ACC112 (cell line): ENCODE results near the gene CRK.

ENCODE experiments used
- H2AFZ ChIP-seq: fragments of 200-600 bp; sonication (generic); one replicate; pipeline ENCODE4 v1.6.0; 2017; ENCODE audit warnings: antibody characterized with exemption, low read length; ENCODE audit not compliant: unreplicated experiment
- H3K27ac ChIP-seq: fragments of 200-600 bp; sonication (generic); 2 replicates; pipeline ENCODE4 v1.5.1; 2014; ENCODE audit warnings: low read depth, mild to moderate bottlenecking, antibody characterized with exemption, low read length, moderate library complexity
- H3K27me3 ChIP-seq: fragments of 200-600 bp; sonication (generic); 2 replicates; pipeline ENCODE4 v1.6.1; 2014; ENCODE audit warnings: mild to moderate bottlenecking, antibody characterized with exemption, low read length, moderate library complexity, mixed read lengths; ENCODE audit not compliant: insufficient read depth
- H3K36me3 ChIP-seq: fragments of 200-600 bp; sonication (generic); 2 replicates; pipeline ENCODE4 v1.6.1; 2016; ENCODE audit warnings: mild to moderate bottlenecking, antibody characterized with exemption, low read length, moderate library complexity, mixed read lengths; ENCODE audit not compliant: insufficient read depth
- H3K4me1 ChIP-seq: fragments of 200-600 bp; sonication (generic); one replicate; pipeline ENCODE4 v1.6.1; 2016; ENCODE audit warnings: low read length, mixed read lengths; ENCODE audit not compliant: insufficient read depth, unreplicated experiment, control insufficient read depth
- H3K4me3 ChIP-seq: fragments of 200-600 bp; sonication (generic); 2 replicates; pipeline ENCODE4 v1.5.1; 2014; ENCODE audit warnings: mild to moderate bottlenecking, low read depth, low read length
- H3K79me2 ChIP-seq: fragments of 200-600 bp; sonication (generic); one replicate; pipeline ENCODE4 v1.6.0; 2016; ENCODE audit warnings: low read length; ENCODE audit not compliant: control insufficient read depth, unreplicated experiment, insufficient read depth

Gene CRK

GRCh38 chr17:1473841-1474240 lies 17.8 kb upstream of the CRK start:
- H3K4me1 ChIP-seq = peaks cover 6% of the 10 kb centered on the region
- no peaks in the 10 kb centered on the region for H3K27me3 ChIP-seq
- peaks cover 4% of the 10 kb centered on the region; the same call in 1 of the 2 replicates for H3K36me3 ChIP-seq
- no peaks in the 10 kb centered on the region for H3K79me2 ChIP-seq
- H2AFZ ChIP-seq = no peak overlapping the region
- no peak overlapping the region for H3K4me3 ChIP-seq
- H3K27ac ChIP-seq = no peak overlapping the region

- Histone ChIP-seq H3K27ac (no peak overlapping the region), H3K4me1 (peaks cover 6% of the 10 kb centered on the region), H3K36me3 (peaks cover 5% of the 10 kb centered on the region; the same call in 1 of the 2 replicates)
Measured at GRCh38 chr17:1473170-1473569, 17.1 kb upstream of the CRK start.

GRCh38 chr17:1471911-1472821 lies 16.1 kb upstream of the CRK start:
- no peak overlapping the region for H3K27ac ChIP-seq
- no peaks in the 10 kb centered on the region for H3K27me3 ChIP-seq
- H3K79me2 ChIP-seq = no peaks in the 10 kb centered on the region
- no peak overlapping the region for H3K4me3 ChIP-seq
- no peak overlapping the region for H2AFZ ChIP-seq
- H3K4me1 ChIP-seq = peaks cover 6% of the 10 kb centered on the region
- peaks cover 10% of the 10 kb centered on the region; the same call in 1 of the 2 replicates for H3K36me3 ChIP-seq

More at GRCh38 chr17:1473170-1473569, 17.1 kb upstream of the CRK start:
- Histone ChIP-seq H3K27me3 (no peaks in the 10 kb centered on the region), H3K79me2 (no peaks in the 10 kb centered on the region), H2AFZ (no peak overlapping the region), H3K4me3 (no peak overlapping the region)

GRCh38 chr17:1471490-1471889 lies 15.5 kb upstream of the CRK start:
- Histone ChIP-seq H3K36me3 (peaks cover 10% of the 10 kb centered on the region; the same call in 1 of the 2 replicates), H3K4me3 (no peak overlapping the region), H3K79me2 (no peaks in the 10 kb centered on the region), H3K27me3 (no peaks in the 10 kb centered on the region), H2AFZ (no peak overlapping the region), H3K4me1 (peaks cover 4% of the 10 kb centered on the region), H3K27ac (no peak overlapping the region)

GRCh38 chr17:1470755-1471462 lies 14.9 kb upstream of the CRK start:
- no peaks in the 10 kb centered on the region for H3K79me2 ChIP-seq
- no peak overlapping the region for H3K4me3 ChIP-seq
- no peak overlapping the region for H3K27ac ChIP-seq
- H3K36me3 ChIP-seq = peaks cover 10% of the 10 kb centered on the region; the same call in 1 of the 2 replicates
- no peak overlapping the region for H2AFZ ChIP-seq
- H3K4me1 ChIP-seq = no peaks in the 10 kb centered on the region
- H3K27me3 ChIP-seq = no peaks in the 10 kb centered on the region

GRCh38 chr17:1470071-1470754 lies 14.2 kb upstream of the CRK start:
- Histone ChIP-seq H3K36me3 (peaks cover 9% of the 10 kb centered on the region; the same call in 1 of the 2 replicates), H3K4me3 (no peak overlapping the region), H3K79me2 (no peaks in the 10 kb centered on the region), H3K27ac (no peak overlapping the region), H2AFZ (no peak overlapping the region), H3K27me3 (no peaks in the 10 kb centered on the region), H3K4me1 (no peaks in the 10 kb centered on the region)

GRCh38 chr17:1469231-1469852 lies 13.3 kb upstream of the CRK start:
- H3K27me3 ChIP-seq = no peaks in the 10 kb centered on the region
- peaks cover 12% of the 10 kb centered on the region; the same call in 1 of the 2 replicates for H3K36me3 ChIP-seq
- H3K4me3 ChIP-seq = no peak overlapping the region
- H3K4me1 ChIP-seq = no peaks in the 10 kb centered on the region
- H3K79me2 ChIP-seq = no peaks in the 10 kb centered on the region
- no peak overlapping the region for H2AFZ ChIP-seq
- H3K27ac ChIP-seq = no peak overlapping the region

- no peak overlapping the region for H3K4me3 ChIP-seq
Measured at GRCh38 chr17:1467898-1468492, 12.0 kb upstream of the CRK start.

GRCh38 chr17:1467258-1467657 lies 11.2 kb upstream of the CRK start:
- peaks cover 5% of the 10 kb centered on the region for H3K4me1 ChIP-seq
- no peaks in the 10 kb centered on the region for H3K79me2 ChIP-seq
- H3K27me3 ChIP-seq = no peaks in the 10 kb centered on the region
- H3K36me3 ChIP-seq = peaks cover 17% of the 10 kb centered on the region; the same call in 1 of the 2 replicates
- H3K4me3 ChIP-seq = no peak overlapping the region
- no peak overlapping the region for H2AFZ ChIP-seq
- no peak overlapping the region for H3K27ac ChIP-seq

More at GRCh38 chr17:1467898-1468492, 12.0 kb upstream of the CRK start:
- no peak overlapping the region for H3K27ac ChIP-seq
- H2AFZ ChIP-seq = no peak overlapping the region
- peaks cover 12% of the 10 kb centered on the region; the same call in 1 of the 2 replicates for H3K36me3 ChIP-seq
- H3K4me1 ChIP-seq = peaks cover 5% of the 10 kb centered on the region
- H3K27me3 ChIP-seq = no peaks in the 10 kb centered on the region
- no peaks in the 10 kb centered on the region for H3K79me2 ChIP-seq

GRCh38 chr17:1464186-1464585 lies 8.2 kb upstream of the CRK start:
- H3K36me3 ChIP-seq = peaks cover 21% of the 10 kb centered on the region; the same call in 1 of the 2 replicates
- no peak overlapping the region for H2AFZ ChIP-seq
- peaks cover 14% of the 10 kb centered on the region for H3K4me1 ChIP-seq
- no peak overlapping the region for H3K4me3 ChIP-seq
- no peak overlapping the region for H3K27ac ChIP-seq
- no peaks in the 10 kb centered on the region for H3K79me2 ChIP-seq
- H3K27me3 ChIP-seq = no peaks in the 10 kb centered on the region
